ENCODE data around the gene NUMB. TPM values are rescaled to one million over a fixed set of nuclear protein-coding genes. Genes with fewer than 3 reads are reported as not detected.

Gene NUMB
- total RNA-seq, 2 experiments from 2014 or later, result 27.9 to 31.5 TPM

DNA sequence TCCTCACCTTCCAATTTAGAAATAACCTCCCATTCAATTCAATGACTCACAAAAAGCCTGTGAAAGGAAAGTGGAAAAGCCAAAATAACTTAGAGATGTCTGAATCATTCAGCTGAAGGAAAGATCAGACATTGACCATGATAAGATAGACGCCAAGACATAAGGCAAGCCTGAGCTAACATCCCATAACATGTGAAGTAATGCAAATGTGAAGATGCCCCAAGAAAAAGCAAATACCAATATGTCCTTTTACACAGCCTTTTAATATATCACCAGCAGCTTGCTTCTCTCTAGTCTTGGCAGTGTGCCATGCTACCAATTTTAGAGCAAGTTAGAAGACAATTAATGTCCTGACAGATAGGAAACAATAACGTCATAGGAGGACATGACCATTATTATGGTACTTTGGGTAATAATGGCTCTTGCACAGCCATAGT is 2.4 kb upstream of the NUMB start:
- no peak overlapping the region for H3K4me3 ChIP-seq (ENCODE audit: low read length)
- H3K27ac Mint-ChIP-seq, result no peak overlapping the region

DNA sequence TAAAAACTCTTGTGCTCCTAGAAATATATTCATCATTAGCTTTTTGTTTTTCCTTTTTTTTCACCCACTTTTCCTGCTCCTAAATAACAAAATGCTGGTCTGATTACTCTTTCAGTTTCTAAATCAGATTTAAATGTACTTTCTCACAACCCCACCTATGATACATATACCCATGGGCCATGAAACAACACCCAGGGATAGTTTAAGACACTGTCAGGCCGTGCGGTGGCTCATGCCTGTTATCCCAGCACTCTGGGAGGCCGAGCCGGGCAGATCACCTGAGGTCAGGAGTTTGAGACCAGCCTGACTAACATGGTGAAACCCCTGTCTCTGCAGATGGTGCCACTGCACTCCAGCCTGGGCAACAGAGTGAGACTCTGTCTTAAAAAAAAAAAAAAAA is 1.6 kb upstream of the NUMB start:
- H3K4me1 ChIP-seq (ENCODE audit: insufficient read depth, low read length), result peaks cover 24% of the 10 kb centered on the region
- ChIA-PET POLR2A (interaction anchor here (4.3 kb wide), 1 partner anchor 31 kb away, joined by 51 read pairs; the partner anchor contains the start of gene RIOX1), CTCF (interaction anchor here (0.8 to 1.5 kb wide), 2 partner anchors 12 to 30 kb away, joined by 4 to 5 read pairs; no protein-coding TSS in a partner anchor)
- Mint-ChIP-seq H3K27me3 (no peaks in the 10 kb centered on the region), H3K9me3 (no peaks in the 10 kb centered on the region), H3K4me1 (ENCODE audit: low read depth) (peaks cover 48% of the 10 kb centered on the region), H3K4me3 (no peak overlapping the region), H3K27ac (no peak overlapping the region), H3K36me3 (ENCODE audit: low read depth) (peaks cover 13% of the 10 kb centered on the region)
- H3K27me3 ChIP-seq (ENCODE audit: control insufficient read depth in 1 of 2, insufficient read depth in 2 of 2, low read length in 2 of 2), result no peaks in the 10 kb centered on the region
- TF ChIP-seq, protein P1, sequence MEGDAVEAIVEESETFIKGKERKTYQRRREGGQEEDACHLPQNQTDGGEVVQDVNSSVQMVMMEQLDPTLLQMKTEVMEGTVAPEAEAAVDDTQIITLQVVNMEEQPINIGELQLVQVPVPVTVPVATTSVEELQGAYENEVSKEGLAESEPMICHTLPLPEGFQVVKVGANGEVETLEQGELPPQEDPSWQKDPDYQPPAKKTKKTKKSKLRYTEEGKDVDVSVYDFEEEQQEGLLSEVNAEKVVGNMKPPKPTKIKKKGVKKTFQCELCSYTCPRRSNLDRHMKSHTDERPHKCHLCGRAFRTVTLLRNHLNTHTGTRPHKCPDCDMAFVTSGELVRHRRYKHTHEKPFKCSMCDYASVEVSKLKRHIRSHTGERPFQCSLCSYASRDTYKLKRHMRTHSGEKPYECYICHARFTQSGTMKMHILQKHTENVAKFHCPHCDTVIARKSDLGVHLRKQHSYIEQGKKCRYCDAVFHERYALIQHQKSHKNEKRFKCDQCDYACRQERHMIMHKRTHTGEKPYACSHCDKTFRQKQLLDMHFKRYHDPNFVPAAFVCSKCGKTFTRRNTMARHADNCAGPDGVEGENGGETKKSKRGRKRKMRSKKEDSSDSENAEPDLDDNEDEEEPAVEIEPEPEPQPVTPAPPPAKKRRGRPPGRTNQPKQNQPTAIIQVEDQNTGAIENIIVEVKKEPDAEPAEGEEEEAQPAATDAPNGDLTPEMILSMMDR (IDR thresholded peaks at IDR 0.05), result no peak
- intact Hi-C loops (cut with DNase I, micrococcal nuclease), result loop anchor here in 1 of 2 experiments (2.0 to 10.0 kb wide), 3 partner anchors 29 to 1035 kb away; partner anchors contain the start of genes ISCA2, NPC2 and RBM25
- H3K4me3 ChIP-seq (ENCODE audit: low read length), result no peak overlapping the region
- DNase-seq, result no peak
- H3K36me3 ChIP-seq (ENCODE audit: insufficient read depth, low read length), result no peaks in the 10 kb centered on the region
- ATAC-seq (ENCODE audit: poor library complexity), result no peak
- H3K9me3 ChIP-seq (ENCODE audit: control insufficient read depth in 1 of 2, insufficient read depth in 1 of 2, low read length in 2 of 2), result no peaks in the 10 kb centered on the region
- no peak overlapping the region for H3K27ac ChIP-seq (ENCODE audit: low read depth in 1 of 2, low read length in 2 of 2)

More for the DNA sequence above, 2.4 kb upstream of the NUMB start:
- no peaks in the 10 kb centered on the region for H3K9me3 Mint-ChIP-seq
- ATAC-seq (ENCODE audit: poor library complexity) (no peak), DNase-seq (no peak)
- H3K36me3 Mint-ChIP-seq (ENCODE audit: low read depth), result peaks cover 13% of the 10 kb centered on the region
- no peaks in the 10 kb centered on the region for H3K9me3 ChIP-seq (ENCODE audit: control insufficient read depth in 1 of 2, insufficient read depth in 1 of 2, low read length in 2 of 2)
- H3K27ac ChIP-seq (ENCODE audit: low read depth in 1 of 2, low read length in 2 of 2), result no peak overlapping the region
- intact Hi-C loops (cut with DNase I, micrococcal nuclease), result loop anchor here in 1 of 2 experiments (2.0 kb wide), 1 partner anchor 28 kb away; no protein-coding TSS in a partner anchor
- no peaks in the 10 kb centered on the region for H3K27me3 ChIP-seq (ENCODE audit: control insufficient read depth in 1 of 2, insufficient read depth in 2 of 2, low read length in 2 of 2)
- no peaks in the 10 kb centered on the region for H3K36me3 ChIP-seq (ENCODE audit: insufficient read depth, low read length)
- H3K4me1 ChIP-seq (ENCODE audit: insufficient read depth, low read length), result peaks cover 26% of the 10 kb centered on the region
- no peaks in the 10 kb centered on the region for H3K27me3 Mint-ChIP-seq
- H3K4me3 Mint-ChIP-seq, result peak overlapping the region; percentile 13
- H3K4me1 Mint-ChIP-seq (ENCODE audit: low read depth), result peaks cover 48% of the 10 kb centered on the region
- POLR2A ChIA-PET, result interaction anchor here (0.7 to 4.3 kb wide), 2 partner anchors 30 kb away, joined by 3 to 51 read pairs; partner anchors contain the start of gene RIOX1
- CTCF ChIA-PET, result interaction anchor here (1.5 kb wide), 1 partner anchor 11 kb away, joined by 5 read pairs; no protein-coding TSS in a partner anchor
- TF ChIP-seq, protein P1 (IDR thresholded peaks at IDR 0.05), result no peak

DNA sequence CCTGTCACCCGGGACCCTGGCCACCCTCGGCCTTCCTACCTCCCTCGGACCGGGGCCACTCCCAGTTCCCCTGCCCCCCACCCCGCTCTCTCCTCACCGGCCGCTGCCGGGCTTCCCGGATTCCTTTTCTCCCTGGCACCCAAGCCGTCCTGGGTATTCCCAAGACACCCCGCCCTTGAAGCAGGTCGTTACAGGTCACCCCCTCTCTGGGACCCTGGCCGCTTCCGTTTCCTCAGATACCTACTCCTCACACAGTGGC is 493 bp downstream of the NUMB start:
- intact Hi-C loops (cut with DNase I, micrococcal nuclease), result loop anchor here in 1 of 2 experiments (5.0 to 10.0 kb wide), 2 partner anchors 401 to 1037 kb away; partner anchors contain the start of genes ISCA2, NPC2 and RBM25
- no peak for ATAC-seq (ENCODE audit: poor library complexity)
- Mint-ChIP-seq H3K36me3 (ENCODE audit: low read depth) (peaks cover 13% of the 10 kb centered on the region), H3K27ac (peak overlapping the region; percentile 65), H3K4me3 (peak overlapping the region; percentile 97), H3K9me3 (no peaks in the 10 kb centered on the region), H3K4me1 (ENCODE audit: low read depth) (peaks cover 46% of the 10 kb centered on the region), H3K27me3 (no peaks in the 10 kb centered on the region)
- peak overlapping the region; percentile 23 to 37 for H3K27ac ChIP-seq (ENCODE audit: low read depth in 1 of 2, low read length in 2 of 2)
- peaks cover 22% of the 10 kb centered on the region for H3K4me1 ChIP-seq (ENCODE audit: insufficient read depth, low read length)
- peak in 1 of 14 experiments; percentile 4 for DNase-seq
- no peaks in the 10 kb centered on the region for H3K9me3 ChIP-seq (ENCODE audit: control insufficient read depth in 1 of 2, insufficient read depth in 1 of 2, low read length in 2 of 2)
- POLR2A ChIA-PET, result interaction anchor here (0.7 to 4.3 kb wide), 11 partner anchors 9 to 429 kb away, joined by 3 to 51 read pairs (median 9); partner anchors contain the start of genes ACOT2, ACOT6, PSEN1 and PTGR2
- TF ChIP-seq, protein P1 (IDR thresholded peaks at IDR 0.05), result no peak
- peak overlapping the region; percentile 98 for H3K4me3 ChIP-seq (ENCODE audit: low read length)
- H3K36me3 ChIP-seq (ENCODE audit: insufficient read depth, low read length), result no peaks in the 10 kb centered on the region
- no peaks in the 10 kb centered on the region for H3K27me3 ChIP-seq (ENCODE audit: control insufficient read depth in 1 of 2, insufficient read depth in 2 of 2, low read length in 2 of 2)
- CTCF ChIA-PET, result interaction anchor here (1.0 to 1.5 kb wide), 3 partner anchors 9 to 285 kb away, joined by 4 read pairs; no protein-coding TSS in a partner anchor

Data from CD4-positive, alpha-beta T cell (primary cell).